Activated CD8-positive, alpha-beta memory T cell treated with anti-CD3 and anti-CD28 coated beads for 4 hours (primary cell): ENCODE results near the gene ATP2B3.

Experiments used
- DNase-seq, 2 donors: peaks; one replicate each; pipeline ENCODE4 v3.0.0-alpha.2; 2020; ENCODE audit warnings: low read depth in 2 of 2

ATP2B3 gene

DNA sequence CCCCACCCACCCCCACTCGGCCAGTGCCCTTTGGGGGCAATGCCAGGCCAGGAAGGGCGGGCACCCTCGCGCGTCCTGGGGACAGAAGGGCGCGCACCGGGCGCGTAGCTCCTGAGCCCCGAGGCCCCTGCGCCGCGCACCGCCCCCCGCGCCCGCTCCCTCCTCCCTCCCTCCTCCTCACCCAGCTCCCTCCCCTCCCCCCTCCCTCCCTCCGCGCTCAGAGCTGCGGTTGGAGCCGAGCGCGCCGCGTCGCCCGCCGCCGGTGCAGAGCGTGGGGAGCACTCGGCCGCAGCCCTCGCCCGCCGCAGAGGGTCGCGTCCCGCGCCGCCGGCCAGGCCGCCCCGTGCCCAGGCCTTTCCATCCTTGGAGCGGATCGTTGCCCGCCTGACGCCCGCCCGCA is at the start of gene ATP2B3:
ATP2B3 (plus strand) TSS at position 220 of the 400 bp plus-strand sequence. CDS start 18,606 bp downstream, outside the sequence.
- no peak for DNase-seq

DNA sequence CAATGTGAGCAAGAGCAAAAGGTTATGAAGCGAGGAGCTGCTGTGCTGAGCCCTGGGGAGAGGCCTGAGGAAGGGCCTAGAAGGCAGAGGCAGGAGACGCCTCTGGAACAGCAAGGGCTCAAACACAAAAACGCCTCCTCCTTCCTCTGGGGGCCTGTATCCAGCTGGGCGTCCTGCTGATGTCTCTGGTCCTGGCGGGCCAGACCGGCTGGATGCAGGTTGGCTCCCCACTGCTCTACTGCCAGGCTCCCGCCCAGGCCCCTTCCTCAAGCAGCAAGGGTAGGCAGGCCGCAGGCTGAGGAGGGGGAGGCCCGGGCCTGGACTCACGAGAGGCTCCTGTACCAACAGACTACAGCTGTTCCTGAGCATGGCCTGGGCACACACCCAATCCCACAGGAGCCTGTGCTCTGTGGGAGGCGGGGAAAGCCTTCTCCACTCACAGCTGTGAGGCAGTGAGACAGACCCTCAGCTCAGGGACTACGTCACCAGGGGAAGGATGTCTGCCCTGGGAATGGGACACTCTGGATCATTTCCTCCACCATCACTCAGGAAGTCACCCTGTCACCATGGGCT is 49.3 kb upstream of the ATP2B3 start:
- DNase-seq = no peak

DNA sequence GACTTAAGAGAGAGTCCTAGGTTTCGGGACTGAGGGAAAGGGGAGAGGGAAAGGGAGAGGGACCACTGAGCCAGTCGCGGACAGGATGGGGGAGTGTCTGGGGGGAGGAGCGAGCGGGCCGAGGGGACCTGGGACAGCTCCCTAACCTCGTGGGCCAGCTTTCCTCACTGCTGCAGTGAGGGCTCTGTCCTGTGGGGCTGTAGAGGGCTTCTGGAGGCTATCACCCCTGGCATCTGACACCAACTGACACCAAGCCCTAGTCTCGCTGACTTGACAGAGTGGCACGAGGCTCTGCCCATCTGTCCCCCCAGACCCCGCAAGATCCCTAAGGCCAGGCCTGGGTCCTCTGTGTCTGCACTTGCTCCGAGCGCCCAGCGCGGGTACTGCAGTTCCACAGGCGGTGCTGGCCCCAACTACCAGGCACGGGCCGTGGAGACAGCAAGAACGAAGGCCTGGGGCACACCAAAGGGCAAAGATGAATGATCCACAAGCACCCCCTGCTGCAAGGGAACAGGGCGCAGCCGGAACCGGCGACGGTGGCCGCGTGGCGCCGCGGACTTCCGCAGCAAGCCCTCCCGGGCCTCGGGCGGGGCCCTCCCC is 47.5 kb upstream of the ATP2B3 start:
- peak in 1 of 2 donors; percentile 6 for DNase-seq

DNA sequence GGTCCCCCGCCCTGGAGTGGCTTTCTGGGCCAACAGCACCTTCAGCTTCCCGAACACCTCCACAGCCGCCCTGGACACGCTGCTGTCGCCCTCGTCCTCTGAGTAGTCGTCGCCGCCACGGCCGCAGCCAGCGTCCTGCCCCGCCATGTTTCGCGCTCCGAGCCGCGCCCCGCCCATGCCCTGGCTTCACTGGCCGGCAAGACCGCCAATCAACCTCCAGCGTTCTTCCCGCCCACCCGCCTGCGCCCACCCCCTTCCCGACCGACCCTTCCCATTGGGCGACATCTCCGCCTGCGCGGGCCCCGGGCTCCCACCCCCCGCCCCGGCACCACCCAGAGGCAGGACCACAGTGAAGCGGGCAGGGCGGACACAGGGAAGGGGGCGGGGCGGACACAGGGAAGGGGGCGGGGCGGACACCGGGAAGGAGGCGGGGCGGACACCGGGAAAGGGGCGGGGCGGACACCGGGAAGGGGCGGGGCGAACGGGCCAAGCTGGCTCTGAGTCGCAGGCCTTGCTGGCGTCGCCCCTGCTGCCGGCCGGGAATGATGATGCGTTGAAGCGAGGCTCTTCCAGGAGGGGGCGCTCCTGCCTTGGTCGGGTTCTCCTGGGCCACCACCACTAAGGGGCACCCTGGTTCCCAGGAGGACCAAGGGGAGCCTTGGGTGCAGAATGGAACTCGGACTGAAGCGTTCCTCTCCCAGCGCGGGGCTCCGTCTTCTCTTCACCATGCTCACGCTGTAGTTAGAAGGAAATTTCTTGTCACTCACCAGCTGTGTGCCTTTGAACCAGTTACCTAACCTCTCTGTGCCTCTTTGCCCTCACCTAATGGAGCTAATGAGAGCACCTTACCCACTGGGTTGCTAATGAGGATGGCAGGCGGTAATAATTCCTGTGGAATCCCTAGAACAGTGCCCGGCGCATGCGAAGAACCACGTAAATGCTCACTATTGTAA is 46.8 kb upstream of the ATP2B3 start, which contains the start of gene HAUS7:
HAUS7 (minus strand) TSS at position 166 of the 953 bp plus-strand sequence; CDS start at position 147, 19 bp downstream.
- DNase-seq = peak; percentile 69 to 76

DNA sequence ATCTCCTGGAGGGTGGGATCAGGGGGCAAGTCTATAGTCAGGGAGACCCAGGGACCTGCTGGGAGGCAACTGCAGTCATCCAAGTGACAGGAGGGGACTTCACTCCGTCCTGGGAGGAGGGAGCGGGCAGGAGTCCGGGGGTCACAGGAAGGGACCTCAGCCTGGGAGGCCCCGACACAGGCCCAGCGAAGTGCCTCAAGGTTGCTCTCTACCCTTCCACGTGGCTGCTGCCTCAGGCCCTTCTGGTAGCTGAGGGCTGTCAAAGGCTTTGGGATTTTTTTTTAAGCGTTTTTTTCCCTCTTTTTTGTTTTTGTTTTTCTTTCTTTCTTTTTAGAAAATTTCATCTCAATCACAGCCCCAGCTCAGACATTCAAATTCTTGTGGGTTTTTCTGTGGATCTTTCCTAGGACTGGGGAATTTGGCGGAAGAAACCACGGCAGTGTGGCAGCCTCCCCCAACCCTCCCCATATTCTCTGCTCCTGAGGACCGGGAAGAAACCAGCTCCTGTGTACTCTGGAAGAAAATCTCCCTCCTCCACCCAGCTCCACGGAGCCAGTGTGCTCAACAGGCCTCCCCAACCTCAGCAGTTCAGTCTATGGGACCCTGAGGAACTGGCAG is 45.7 kb upstream of the ATP2B3 start:
- DNase-seq = no peak

DNA sequence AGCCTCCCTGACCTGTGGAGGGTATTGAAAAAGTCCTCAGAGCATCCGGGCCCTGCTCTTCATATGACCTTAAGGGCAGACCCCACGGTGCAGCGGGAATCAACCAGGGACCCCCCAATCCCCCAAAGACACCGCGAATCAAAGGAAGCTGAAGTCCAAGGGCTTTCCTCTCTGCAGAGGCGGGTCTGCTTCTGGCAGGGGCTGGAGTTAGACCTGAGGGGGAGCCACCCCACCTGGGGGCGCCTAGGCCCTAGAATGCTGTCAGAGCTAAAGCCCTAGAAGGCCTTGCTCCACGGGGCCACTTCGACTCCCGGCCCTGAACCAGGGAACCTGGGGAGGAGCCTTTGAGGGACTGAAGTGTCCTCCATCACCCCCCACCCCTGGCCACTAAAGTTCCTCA is 44.3 kb upstream of the ATP2B3 start:
- DNase-seq = no peak

DNA sequence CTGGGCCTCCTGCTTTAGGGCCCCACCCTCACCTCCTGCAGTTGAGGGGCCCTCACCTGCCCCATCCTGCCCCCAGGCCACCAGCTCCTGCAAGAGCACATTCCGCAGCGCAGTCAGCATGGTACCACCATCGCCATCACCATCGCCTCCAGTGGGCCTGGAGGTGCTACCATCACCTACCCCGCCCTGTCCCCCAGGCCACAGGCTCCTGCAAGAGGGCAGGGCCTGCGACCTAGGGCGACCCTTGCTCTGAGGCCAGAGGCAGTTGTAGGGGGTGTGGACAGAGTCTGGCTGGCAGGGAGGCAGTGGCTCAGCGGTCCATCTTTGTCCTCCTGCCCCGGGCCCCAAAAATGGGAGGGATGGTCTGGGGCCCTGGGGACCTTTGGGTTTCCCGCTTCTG is 43.2 kb upstream of the ATP2B3 start:
- DNase-seq = no peak

DNA sequence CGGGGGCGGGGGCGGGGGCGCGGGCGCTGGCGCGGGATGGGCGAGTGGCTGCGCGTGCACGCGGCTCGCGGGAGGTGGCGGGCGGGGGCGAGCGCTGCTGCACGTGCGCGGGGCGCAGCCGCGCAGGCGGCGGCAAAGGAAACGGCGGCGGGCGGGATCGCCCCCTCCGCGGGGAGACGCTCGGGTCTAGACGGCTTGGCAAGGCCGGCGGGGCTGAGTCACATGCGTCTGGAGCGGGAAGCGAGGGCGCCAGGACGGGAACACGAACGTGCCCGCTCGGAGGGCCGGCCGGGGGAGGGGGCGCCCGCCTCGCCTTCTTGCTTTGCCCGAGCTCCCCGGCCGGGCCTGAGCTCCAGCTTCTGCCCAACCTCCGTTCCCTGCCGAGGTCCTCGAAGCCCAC is 42.7 kb upstream of the ATP2B3 start:
- peak; percentile 19 to 25 for DNase-seq

DNA sequence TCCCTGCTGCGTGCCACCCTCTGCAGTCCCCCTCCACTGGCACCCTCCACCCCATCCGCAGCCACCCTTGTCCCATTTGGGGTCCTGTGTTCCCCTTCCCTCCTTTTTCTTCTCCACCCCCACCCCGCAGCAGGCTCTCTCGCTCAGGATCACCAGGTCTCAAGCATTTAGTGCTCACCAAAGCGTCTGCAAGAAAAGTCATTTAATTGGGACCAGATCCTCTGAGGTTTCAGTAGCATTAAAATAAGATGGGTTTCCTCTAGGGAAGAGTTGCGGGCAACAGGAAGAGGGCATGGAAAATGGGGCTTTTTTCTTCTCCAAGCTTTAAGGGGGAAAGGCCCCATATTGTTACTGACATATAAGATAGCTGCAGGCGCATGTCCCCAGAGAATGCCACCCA is 42.2 kb upstream of the ATP2B3 start:
- DNase-seq = no peak

DNA sequence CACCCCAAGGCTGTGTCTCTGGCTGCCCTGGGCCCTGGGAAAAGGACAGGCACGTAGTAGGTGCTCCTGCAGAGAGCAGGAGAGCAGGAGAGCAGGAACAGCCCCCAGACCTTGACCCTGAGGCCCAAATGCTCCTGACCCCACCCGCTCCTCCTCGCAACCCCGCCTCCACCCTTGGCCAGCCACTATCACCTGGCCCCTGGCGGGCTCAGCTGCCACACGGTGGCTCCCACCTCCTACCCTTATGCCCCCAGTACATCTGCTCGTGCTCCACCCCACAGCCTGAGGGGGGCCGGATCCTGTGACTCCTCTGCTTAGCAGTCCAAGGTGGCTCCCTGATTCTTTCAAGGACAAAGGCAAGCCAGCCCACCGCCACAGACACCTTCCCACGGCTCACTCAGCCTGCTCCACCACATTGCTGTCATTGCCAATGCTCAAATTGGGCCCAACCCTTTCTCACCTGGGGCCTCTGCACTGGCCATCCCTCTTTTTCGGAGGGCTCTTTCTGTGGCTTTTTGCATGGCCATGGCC is 41.6 kb upstream of the ATP2B3 start:
- DNase-seq = no peak

DNA sequence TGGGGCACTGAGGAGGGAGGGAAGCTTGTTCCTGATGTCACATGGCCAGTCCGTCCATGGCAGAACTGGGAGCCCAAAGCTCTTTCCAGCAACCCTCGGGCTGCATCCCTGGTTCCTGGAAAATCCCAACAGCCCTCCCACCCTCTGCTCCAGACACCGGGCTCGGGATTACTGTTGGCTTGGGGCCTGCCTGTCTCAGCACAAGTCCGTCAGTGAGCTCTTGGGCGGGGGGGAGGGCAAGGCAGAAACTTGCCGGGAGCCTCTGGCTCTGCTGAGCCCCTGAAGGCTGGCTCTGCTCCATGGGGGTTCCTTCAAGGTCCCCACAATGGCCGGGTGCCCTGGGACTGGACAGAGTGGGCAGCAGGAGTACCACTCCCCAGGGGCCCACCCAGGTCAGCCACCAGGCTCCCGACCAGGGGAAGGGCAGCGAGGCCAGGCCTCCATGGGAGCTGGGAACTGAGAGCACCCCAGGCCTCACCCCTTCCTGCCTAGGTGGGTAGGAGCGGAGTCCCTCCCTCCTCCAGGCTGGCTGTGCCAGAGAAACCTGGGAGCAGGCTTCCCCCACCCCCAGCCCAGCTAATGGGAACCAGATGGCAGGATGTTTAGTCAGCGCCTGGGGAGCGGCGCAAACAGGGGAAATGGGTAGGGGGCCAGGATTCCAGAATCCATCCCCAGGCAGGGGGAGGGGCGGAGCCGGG is 40.6 kb upstream of the ATP2B3 start:
- no peak for DNase-seq

DNA sequence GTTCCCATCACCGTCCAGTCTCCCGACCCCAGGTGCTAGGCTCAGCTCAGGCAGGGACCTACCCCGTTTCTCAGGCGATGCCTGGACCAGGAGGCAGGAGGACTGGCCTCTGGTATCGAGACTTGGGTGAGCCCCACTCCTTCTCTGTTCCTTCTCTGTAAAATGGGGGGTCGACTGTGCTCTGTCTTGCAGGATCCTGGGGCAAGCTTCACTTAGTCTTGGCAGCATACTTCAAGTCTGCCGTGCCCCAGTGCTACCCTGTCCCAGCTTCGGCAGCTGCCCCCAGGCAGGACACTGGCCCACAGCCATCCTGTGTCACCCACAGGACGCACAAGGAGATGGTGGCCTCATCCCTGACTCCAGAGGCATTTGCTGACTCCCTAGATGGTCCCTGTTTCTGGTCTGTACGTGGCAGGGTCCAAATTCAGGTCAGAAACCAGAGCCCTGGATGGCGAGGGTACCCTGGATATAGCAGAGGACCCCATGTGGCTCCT is 40.0 kb upstream of the ATP2B3 start:
- no peak for DNase-seq

DNA sequence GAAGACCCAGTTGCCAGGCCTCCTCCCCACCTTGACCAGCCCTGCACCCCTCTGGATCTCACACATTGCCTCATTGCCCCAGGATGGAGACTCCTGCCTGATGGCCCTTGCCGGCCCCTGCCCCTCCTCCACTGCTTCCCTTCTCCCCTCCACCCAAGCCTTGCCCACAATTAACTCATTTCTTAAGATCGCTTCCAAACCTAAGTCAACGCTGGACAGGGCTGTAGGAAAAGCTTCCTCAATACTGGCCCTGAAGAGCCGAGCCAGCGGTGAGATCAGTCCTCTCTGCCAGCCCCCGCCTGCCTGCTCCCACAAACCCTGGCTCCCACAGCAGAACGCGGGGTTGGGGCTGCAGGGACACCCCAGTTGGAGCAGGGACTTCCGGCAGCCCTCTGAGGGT is 39.5 kb upstream of the ATP2B3 start:
- DNase-seq = no peak

DNA sequence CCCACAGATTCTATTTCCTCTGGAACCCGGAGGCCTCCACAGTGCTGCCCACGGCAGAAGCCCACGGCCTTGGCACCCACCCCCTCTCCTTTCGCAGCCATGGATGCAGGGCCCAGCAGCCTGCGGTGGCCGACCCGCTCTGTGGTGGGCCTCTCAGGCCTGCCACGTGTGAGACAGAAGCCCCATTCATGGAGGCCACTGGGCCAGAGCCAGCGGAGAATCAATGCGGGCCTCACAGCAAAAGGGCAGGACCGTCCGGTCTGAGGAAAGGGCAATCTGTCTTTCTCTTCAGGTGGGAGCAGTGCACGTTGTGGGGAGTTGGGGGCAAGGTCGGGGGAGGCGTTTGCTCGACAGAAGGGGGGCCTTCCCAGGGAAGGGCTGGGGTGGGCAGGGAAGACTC is 38.7 kb upstream of the ATP2B3 start:
- DNase-seq = no peak

DNA sequence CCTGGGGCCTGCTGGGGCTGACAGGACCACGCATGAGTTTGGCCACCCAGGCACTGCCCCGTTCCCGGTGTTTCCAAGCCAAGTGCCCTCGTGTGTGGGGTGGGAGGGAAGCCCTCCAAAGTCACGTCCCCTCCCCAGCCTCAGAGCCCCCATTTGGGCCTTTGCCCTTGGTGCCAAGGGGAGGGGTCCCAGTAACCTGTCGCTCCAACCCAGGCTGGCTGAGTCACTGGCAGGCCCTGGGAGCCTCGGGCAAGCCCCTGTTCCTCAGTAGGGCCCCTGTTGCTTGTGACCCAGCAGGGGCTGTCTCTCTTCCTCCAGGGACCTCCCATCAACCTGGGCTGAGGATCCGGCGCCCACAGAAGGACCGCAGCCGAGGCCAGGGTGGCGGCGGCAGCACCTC is 36.4 kb upstream of the ATP2B3 start:
- DNase-seq = no peak

DNA sequence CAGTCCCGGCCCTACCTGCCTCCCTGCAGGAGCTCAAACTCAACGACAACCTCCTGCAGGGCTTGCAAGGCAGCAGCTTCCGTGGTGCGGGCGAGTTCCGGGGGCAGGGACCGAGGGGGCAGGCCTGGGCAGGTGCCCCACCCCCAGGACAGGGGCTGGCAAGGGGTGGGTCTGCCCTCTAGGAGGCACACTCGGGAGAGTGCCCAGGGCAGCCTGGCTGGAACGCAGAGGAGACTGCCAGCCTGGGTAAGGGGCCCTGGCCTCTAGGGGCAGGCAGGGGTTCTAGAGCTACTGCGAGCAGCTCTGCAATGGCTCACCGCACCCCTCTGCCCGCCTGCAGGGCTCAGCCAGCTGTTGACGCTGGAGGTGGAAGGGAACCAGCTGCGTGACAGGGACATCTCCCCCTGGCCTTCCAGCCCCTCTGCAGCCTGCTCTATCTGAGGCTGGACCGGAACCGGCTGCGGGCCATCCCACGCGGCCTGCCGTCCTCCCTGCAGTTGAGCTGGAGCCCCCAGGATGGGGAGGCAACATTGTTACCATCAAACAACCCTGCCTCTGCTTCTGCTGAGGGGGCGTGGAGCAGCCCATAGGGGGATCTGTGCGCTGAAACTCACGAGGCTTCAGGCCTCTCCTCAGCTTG is 34.9 kb upstream of the ATP2B3 start:
- DNase-seq = no peak

DNA sequence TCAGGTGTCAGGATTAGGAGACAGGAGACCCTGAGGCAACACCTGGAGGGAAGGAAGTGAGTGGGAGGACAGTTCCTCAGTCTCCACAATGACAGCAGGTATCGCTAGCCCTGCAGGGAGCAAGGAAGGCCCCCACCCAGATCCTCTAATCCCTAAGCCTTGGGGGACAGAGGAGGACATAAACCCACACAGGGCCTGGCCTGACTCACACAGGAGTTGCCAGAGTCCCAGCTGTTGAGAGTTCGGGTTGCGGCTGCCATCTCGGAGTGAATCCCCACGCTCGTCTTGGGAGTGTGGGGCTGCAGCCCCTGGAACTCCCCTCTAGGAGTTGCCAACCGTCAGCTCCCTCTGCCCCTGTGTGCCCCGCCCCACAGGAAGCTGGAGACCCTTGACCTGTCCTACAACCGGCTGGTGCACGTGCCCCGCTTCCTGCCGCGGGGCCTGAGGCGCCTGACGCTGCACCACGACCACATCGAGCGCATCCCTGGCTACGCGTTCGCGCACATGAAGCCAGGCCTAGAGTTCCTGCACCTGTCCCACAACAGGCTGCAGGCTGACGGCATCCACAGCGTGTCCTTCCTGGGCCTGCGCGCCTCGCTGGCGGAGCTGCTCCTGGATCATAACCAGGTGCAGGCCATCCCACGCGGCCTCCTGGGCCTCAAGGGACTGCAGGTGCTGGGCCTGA is 31.9 kb upstream of the ATP2B3 start:
- no peak for DNase-seq

DNA sequence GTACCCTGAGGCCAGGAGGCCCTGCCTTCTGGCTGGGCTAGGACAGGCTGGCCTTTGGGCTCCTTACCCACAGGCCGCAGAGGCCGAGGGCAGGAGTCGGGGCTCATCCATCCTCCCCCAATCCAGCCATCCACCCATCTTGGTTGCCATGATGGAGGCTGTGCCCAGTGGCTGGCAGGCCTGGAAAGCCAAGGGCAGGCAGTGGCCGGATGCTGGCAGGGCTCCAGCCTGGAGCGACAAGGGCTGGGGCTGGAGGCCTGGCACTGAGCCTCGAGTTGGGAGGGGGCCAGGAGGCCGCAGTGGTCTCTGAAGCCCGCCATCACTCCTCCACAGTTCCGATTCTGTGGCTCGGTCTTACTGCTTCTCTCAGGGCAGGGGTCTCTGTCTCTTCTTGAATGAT is 31.3 kb upstream of the ATP2B3 start:
- no peak for DNase-seq

DNA sequence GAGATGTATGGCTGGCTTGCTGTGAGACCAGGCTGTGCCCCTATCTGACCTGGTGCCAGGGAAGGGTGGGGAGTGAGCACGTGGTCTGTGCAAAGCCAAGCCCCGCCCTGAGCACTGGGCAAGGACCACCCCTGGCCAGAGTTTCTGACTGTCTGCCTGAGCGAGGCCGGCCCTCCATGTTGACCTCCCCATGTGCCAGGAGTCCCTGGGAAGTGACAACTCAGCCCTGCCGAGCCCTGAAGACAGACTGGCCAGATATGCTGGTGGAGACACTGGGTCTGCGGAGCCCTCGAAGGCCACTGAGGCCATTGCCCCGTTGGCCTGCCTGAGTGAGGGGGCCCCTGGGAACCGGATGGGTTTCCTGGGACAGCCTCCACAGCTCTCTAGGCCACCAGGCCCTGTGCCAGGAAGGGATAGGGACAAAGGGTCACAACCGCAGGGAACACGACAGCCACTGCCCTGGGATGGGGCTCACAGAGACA is 29.8 kb upstream of the ATP2B3 start:
- no peak for DNase-seq
